ENCODE measurements around the gene FAM98B.

- TF ChIP-seq CTCF (IDR thresholded peaks at IDR 0.05), result no peak
- TF ChIP-seq POLR2A (IDR thresholded peaks at IDR 0.05), result no peak
These were observed 29.8 kb upstream of the FAM98B start for GRCh38 chr15:38424101-38424552.

All from body of pancreas (tissue), 4 donors.